Brain microvascular endothelial cell (primary cell): ENCODE measurements around the gene NRP2.

Experiments
- DNase-seq: peaks from one replicate; pipeline ENCODE4 v3.0.0-alpha.2; 2020
- H3K27ac ChIP-seq: fragments of 250-450 bp; sonication (Bioruptor Pico); 2 replicates; pipeline ENCODE4 v1.5.1; 2020; ENCODE audit warnings: mild to moderate bottlenecking, moderate library complexity
- H3K27me3 ChIP-seq: fragments of 250-450 bp; sonication (Bioruptor Pico); replicated peaks from 2 replicates; pipeline ENCODE4 v1.5.1; 2020; ENCODE audit warnings: mild to moderate bottlenecking
- H3K36me3 ChIP-seq: fragments of 250-450 bp; sonication (Bioruptor Pico); replicated peaks from 2 replicates; pipeline ENCODE4 v1.5.1; 2020; ENCODE audit warnings: mild to moderate bottlenecking
- H3K4me3 ChIP-seq: 2 replicates; pipeline ENCODE4 v1.5.1; 2011; ENCODE audit warnings: low read depth, mild to moderate bottlenecking, control low read depth, low read length, moderate library complexity
- in situ Hi-C: cut with HindIII; loops from 2 replicates; pipeline ENCODE4 v1.10.0; 2017; ENCODE audit warnings: low sequenced_read_pairs, low pct_ligation_motif_present
- TF ChIP-seq, protein P1 (sequence below): IDR thresholded peaks from 2 replicates; pipeline ENCODE4 v1.5.1; 2011; ENCODE audit warnings: low read depth, mild to moderate bottlenecking, moderate library complexity, low read length, control low read depth, inconsistent platforms; ENCODE audit errors: missing control alignments

NRP2 gene

DNA sequence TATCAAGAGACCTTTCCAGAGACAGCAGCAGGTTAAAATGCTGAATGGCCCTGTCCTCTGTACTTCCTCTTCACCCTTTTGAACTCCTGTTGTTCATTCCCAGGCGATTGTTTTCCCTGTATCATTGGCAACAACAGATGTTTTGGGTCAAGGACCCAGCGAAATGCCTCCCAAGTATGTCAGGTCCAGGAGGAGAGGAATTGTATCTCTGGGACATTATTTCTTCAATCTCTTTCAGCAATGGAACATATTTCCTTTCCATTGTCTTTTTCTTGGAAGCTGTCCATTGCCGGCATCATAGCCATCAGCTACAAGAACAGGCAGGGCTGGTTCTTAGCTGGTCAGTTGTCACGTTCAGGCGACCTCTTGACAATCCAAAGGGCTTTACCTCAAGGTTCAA, 76.2 kb downstream of the NRP2 start:
- no peaks in the 10 kb centered on the region for H3K27me3 ChIP-seq
- H3K4me3 ChIP-seq = no peak overlapping the region
- no peak for DNase-seq
- in situ Hi-C loops = no loop called here
- H3K27ac ChIP-seq = peak overlapping the region; percentile 44
- H3K36me3 ChIP-seq = no peaks in the 10 kb centered on the region
- TF ChIP-seq, protein P1, sequence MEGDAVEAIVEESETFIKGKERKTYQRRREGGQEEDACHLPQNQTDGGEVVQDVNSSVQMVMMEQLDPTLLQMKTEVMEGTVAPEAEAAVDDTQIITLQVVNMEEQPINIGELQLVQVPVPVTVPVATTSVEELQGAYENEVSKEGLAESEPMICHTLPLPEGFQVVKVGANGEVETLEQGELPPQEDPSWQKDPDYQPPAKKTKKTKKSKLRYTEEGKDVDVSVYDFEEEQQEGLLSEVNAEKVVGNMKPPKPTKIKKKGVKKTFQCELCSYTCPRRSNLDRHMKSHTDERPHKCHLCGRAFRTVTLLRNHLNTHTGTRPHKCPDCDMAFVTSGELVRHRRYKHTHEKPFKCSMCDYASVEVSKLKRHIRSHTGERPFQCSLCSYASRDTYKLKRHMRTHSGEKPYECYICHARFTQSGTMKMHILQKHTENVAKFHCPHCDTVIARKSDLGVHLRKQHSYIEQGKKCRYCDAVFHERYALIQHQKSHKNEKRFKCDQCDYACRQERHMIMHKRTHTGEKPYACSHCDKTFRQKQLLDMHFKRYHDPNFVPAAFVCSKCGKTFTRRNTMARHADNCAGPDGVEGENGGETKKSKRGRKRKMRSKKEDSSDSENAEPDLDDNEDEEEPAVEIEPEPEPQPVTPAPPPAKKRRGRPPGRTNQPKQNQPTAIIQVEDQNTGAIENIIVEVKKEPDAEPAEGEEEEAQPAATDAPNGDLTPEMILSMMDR = no peak

DNA sequence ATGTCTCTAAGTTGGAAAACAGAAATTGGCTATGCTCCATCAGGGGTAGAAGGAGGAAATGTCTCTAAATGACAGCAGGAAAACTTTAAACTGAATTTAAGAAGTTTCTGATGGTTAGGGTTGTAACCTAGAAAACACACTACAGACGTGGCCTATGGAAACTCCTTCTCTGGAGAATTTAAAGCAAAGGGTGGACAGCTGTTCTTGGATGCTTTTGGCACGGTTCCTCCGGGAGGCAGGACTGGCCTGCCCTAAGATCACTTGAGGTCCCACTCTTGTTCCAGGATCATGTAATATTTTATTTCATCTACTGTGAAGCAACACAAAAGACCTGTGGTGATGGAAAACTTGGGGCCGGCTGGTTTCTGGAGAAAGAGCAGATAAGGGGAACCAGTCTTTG, 77.0 kb downstream of the NRP2 start:
- TF ChIP-seq, protein P1 = no peak
- Histone ChIP-seq H3K27ac (no peak overlapping the region), H3K4me3 (no peak overlapping the region), H3K27me3 (no peaks in the 10 kb centered on the region), H3K36me3 (no peaks in the 10 kb centered on the region)
- no peak for DNase-seq
- in situ Hi-C loops = no loop called here

DNA sequence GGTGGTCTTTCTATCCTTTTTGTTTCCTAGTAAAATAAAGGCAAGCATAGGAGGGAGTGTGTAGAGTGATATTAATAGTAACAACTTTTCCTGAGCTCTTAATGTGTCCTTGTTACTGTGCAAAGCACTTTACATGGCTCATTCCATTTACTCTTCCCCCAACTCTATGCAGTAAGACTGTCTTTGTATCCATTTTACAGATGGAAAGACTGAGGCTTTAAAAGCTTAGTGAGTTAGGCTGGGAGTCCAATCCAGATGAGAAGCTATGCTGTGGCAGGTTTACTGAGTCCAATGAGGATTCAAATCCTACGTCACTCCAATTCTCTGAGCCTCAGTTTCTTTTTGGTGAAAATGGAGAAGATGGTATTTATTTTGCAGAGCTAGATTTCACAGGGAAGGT, 77.4 kb downstream of the NRP2 start:
- TF ChIP-seq, protein P1 = no peak
- H3K27ac ChIP-seq = no peak overlapping the region
- H3K4me3 ChIP-seq = no peak overlapping the region
- H3K27me3 ChIP-seq = no peaks in the 10 kb centered on the region
- in situ Hi-C loops = no loop called here
- DNase-seq = no peak
- no peaks in the 10 kb centered on the region for H3K36me3 ChIP-seq

DNA sequence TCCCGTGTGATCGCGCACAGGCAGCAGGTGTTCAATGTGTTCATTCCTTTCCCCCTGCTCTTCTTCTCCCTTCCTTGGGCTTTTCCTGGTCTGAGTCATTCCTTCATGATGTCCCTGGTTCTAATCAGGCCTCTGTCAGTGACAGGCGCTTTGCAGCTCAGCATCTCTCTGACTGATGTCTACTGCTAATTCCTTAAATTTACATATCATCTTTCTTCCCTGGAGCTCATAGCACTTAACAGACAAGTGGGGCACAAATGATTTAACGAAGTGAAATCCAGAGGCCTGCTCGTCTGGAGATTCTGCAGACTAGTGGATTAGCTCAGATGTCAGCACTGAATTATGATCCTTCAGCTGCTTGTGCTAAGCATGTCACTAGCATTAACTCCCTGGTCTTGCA, 77.9 kb downstream of the NRP2 start:
- Histone ChIP-seq H3K4me3 (no peak overlapping the region), H3K27ac (no peak overlapping the region), H3K27me3 (no peaks in the 10 kb centered on the region), H3K36me3 (no peaks in the 10 kb centered on the region)
- in situ Hi-C loops = no loop called here
- TF ChIP-seq, protein P1 = no peak
- no peak for DNase-seq

DNA sequence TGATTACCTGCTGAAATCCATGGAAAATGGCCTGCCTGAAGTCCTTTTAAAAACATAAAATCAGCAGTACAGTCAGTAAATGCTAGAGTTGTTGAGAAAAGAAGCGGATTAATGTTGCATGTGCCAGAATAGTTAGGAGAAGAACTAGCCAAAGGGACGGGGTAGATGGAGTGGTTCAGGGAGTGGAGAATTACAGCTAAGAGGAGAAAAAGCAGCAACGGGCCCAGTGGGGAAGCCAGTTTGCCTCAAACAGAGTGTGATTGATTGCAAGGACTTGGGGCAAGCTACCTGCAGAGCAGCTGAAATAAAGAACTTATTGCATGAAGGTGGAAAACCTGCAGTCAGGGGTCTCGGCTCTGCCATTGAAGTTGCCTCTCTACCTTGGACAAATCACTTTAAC, 79.1 kb downstream of the NRP2 start:
- TF ChIP-seq, protein P1 = no peak

DNA sequence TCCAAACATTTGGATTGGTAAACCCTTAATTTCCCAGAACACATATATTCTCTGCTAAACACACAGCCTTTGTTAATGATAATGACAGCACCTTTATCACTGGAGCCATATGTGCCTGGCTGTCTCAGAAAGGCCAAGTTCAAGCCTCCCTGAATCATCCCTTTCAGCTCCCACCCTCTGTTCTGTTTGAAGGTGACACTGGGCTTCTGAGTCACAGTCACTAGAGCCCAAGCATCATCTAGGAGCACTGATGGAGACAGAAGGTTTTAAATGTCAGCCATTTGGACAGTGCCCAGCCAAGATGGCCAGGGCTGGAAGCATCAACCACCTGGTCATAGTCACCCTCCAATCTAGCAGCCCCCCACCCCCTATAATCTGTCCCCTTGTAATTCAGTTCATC, 80.6 kb downstream of the NRP2 start:
- in situ Hi-C loops = no loop called here
- DNase-seq = no peak
- Histone ChIP-seq H3K36me3 (no peaks in the 10 kb centered on the region), H3K27me3 (no peaks in the 10 kb centered on the region), H3K27ac (no peak overlapping the region), H3K4me3 (no peak overlapping the region)
- TF ChIP-seq, protein P1 = no peak

More for the DNA sequence above, 79.1 kb downstream of the NRP2 start:
- DNase-seq = no peak
- H3K36me3 ChIP-seq = no peaks in the 10 kb centered on the region
- H3K27me3 ChIP-seq = no peaks in the 10 kb centered on the region
- H3K4me3 ChIP-seq = no peak overlapping the region
- H3K27ac ChIP-seq = no peak overlapping the region
- in situ Hi-C loops = no loop called here
